Measurements from ENCODE around the gene PHF21A. TPM values are rescaled to one million over a fixed set of nuclear protein-coding genes. Genes with fewer than 3 reads are reported as not detected.

PHF21A gene
- total RNA-seq, 2 donors from 2014 or later = 47.2 to 53.9 TPM

DNA sequence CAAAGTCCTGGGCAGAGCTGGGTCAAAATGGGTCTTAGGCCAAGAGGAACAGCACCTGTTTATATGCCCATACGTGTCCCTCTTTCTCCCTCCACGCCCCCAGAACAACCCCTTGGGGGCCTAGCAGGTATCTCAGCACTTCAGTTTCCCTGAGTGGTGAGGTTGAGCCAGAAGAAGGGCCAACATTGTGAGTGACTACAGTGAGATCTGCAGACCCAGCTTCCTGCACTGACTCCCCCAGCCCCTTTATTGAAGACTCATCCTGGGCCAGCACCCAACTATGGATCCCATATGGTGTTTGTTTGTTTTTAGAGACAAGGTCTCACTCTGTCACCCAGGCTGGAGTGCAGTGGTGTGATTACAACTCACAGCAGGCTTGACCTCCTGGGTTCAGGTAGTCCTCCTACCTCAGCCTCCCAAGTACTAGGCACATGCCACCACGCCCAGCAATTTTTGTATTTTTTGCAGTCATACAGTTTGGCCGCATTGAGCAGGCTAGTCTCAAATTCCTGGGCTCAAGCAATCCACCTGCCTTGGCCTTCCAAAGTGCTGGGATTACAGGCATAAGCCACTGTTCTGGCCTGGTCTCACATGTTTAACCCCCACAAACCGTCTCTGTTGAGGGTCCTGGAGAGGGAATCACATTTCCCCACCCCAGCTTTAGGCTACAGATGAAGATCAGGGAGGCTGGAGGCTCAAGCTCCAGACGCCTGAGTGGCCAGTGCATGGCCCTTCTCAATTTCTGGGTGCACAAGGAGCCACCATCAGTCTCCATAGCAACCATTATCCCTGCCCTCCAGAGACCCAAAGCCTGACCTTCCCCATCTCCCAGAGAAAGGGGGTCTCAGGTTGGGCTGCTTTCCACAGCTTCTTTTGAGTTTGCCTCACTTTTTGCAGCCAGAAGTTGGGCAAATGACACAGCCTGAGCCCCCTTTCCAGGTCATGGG, 200.4 kb downstream of the PHF21A start:
- WGBS, 2 experiments (ENCODE audit: insufficient coverage in 1 of 2, insufficient read length in 1 of 2) = 89 to 90% methylated on average over 5 to 6 of the region's 6 CpGs
- no peak overlapping the region for H3K27ac ChIP-seq (ENCODE audit: low read depth, low read length)
- Mint-ChIP-seq H3K36me3 (ENCODE audit: low read depth) (peaks cover 6% of the 10 kb centered on the region), H3K4me3 (peak overlapping the region; percentile 55), H3K9me3 (no peaks in the 10 kb centered on the region), H3K4me1 (peaks cover 25% of the 10 kb centered on the region), H3K27me3 (ENCODE audit: insufficient read depth) (peaks cover 21% of the 10 kb centered on the region), H3K27ac (peak overlapping the region; percentile 91)
- peaks cover 2% of the 10 kb centered on the region for H3K4me1 ChIP-seq (ENCODE audit: control insufficient read depth, insufficient read depth, low read length)
- TF ChIP-seq, protein P1, sequence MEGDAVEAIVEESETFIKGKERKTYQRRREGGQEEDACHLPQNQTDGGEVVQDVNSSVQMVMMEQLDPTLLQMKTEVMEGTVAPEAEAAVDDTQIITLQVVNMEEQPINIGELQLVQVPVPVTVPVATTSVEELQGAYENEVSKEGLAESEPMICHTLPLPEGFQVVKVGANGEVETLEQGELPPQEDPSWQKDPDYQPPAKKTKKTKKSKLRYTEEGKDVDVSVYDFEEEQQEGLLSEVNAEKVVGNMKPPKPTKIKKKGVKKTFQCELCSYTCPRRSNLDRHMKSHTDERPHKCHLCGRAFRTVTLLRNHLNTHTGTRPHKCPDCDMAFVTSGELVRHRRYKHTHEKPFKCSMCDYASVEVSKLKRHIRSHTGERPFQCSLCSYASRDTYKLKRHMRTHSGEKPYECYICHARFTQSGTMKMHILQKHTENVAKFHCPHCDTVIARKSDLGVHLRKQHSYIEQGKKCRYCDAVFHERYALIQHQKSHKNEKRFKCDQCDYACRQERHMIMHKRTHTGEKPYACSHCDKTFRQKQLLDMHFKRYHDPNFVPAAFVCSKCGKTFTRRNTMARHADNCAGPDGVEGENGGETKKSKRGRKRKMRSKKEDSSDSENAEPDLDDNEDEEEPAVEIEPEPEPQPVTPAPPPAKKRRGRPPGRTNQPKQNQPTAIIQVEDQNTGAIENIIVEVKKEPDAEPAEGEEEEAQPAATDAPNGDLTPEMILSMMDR (conservative IDR thresholded peaks at IDR 0.05) = no peak
- no peaks in the 10 kb centered on the region for H3K9me3 ChIP-seq (ENCODE audit: control insufficient read depth, low read length)
- H3K27me3 ChIP-seq (ENCODE audit: control insufficient read depth, insufficient read depth, low read length, poor library complexity, severe bottlenecking) = peaks cover 35% of the 10 kb centered on the region
- no peak for DNase-seq
- no peaks in the 10 kb centered on the region for H3K36me3 ChIP-seq (ENCODE audit: control insufficient read depth, insufficient read depth, low read length)
- H3K9ac ChIP-seq (ENCODE audit: extremely low read depth, low read length, poor library complexity, severe bottlenecking) = no peak overlapping the region
- no peak overlapping the region for H3K4me3 ChIP-seq (ENCODE audit: low read length)

DNA sequence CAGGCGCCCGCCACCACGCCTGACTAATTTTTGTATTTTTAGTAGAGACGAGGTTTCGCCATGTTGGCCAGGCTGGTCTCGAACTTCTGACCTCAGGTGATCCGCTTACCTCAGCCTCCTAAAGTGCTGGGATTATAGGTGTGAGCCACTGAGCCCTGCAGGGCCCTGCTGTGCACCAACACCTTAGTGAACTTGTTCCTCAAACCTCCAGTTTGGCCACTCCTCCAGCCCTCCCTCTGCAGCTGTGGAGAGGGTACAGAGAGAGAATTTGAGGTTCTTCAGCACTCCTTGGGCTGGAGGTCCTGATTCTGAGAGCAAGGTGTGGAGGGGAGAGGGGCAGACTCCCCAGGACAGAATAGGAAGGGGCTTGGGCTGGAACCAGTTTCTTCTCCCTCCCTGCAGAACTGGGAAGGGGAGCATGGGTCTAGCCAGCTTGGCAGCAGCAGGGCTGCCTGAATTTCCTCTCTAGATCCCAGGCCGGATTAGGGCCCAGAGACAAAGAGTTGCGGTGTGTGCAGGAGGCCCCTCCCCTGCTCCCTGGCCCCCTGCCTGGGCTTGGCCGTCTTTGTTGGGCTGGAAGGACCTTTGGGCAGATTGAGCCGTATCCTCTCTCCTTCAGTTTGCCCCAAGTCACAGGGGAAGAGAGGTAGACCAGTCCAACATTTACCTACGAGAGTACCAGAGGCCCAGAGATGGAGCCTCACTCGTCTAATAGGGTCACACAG, 201.3 kb downstream of the PHF21A start:
- WGBS, 2 experiments (ENCODE audit: insufficient coverage in 1 of 2, insufficient read length in 1 of 2) = 80 to 84% methylated on average over 12 to 13 of the region's 13 CpGs
- Histone ChIP-seq H3K4me1 (ENCODE audit: control insufficient read depth, insufficient read depth, low read length) (peaks cover 2% of the 10 kb centered on the region), H3K9ac (ENCODE audit: extremely low read depth, low read length, poor library complexity, severe bottlenecking) (no peak overlapping the region), H3K27me3 (ENCODE audit: control insufficient read depth, insufficient read depth, low read length, poor library complexity, severe bottlenecking) (peaks cover 35% of the 10 kb centered on the region), H3K27ac (ENCODE audit: low read depth, low read length) (peak overlapping the region; percentile 44), H3K36me3 (ENCODE audit: control insufficient read depth, insufficient read depth, low read length) (peaks cover 7% of the 10 kb centered on the region), H3K9me3 (ENCODE audit: control insufficient read depth, low read length) (no peaks in the 10 kb centered on the region), H3K4me3 (ENCODE audit: low read length) (no peak overlapping the region)
- Mint-ChIP-seq H3K4me1 (peaks cover 25% of the 10 kb centered on the region), H3K9me3 (no peaks in the 10 kb centered on the region), H3K27ac (peak overlapping the region; percentile 91), H3K27me3 (ENCODE audit: insufficient read depth) (peaks cover 21% of the 10 kb centered on the region), H3K4me3 (peak overlapping the region; percentile 22), H3K36me3 (ENCODE audit: low read depth) (peaks cover 12% of the 10 kb centered on the region)
- TF ChIP-seq, protein P1 (conservative IDR thresholded peaks at IDR 0.05) = no peak
- peak; percentile 73 for DNase-seq

DNA sequence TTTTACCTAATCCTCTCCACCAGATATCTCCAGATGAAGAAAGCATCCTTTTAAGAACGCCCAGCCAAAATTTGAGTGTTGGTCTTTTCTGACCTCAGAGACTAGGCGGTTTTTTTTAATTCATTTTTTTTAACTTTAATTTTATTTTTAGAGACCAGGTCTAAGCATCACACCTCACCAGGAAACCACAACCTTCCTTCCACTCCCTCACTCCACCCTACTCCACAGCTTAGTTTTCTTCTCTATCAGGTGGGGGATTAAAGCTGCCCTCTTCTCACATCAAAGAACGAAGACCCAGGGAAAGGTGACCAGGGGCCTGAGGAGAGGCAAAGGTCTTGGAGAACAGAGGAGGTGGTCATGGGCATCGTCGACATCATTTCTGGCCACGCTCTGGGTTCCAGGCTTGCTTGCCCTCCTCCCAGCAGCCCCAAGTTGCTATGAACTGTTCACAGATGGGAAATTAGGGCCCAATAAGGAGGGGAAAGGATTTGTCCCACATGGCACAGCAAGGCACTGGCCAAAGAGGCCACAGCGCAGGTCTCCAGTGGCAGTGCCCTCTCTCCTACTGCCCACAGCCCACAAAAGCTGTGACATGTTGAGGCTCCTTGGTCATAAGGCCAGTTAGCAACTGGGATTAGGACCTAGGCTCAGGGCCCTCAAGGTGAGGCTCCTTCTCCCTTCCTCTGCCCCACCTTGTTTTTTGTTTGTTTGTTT, 202.1 kb downstream of the PHF21A start:
- H3K4me3 Mint-ChIP-seq = peak overlapping the region; percentile 86
- no peak overlapping the region for H3K27ac ChIP-seq (ENCODE audit: low read depth, low read length)
- H3K4me1 ChIP-seq (ENCODE audit: control insufficient read depth, insufficient read depth, low read length) = peaks cover 2% of the 10 kb centered on the region
- H3K36me3 ChIP-seq (ENCODE audit: control insufficient read depth, insufficient read depth, low read length) = peaks cover 15% of the 10 kb centered on the region
- no peaks in the 10 kb centered on the region for H3K9me3 ChIP-seq (ENCODE audit: control insufficient read depth, low read length)
- DNase-seq = no peak
- TF ChIP-seq, protein P1 (conservative IDR thresholded peaks at IDR 0.05) = no peak
- peaks cover 28% of the 10 kb centered on the region for H3K27me3 ChIP-seq (ENCODE audit: control insufficient read depth, insufficient read depth, low read length, poor library complexity, severe bottlenecking)
- peaks cover 22% of the 10 kb centered on the region for H3K4me1 Mint-ChIP-seq
- H3K9me3 Mint-ChIP-seq = no peaks in the 10 kb centered on the region
- H3K27me3 Mint-ChIP-seq (ENCODE audit: insufficient read depth) = peaks cover 16% of the 10 kb centered on the region
- peaks cover 12% of the 10 kb centered on the region for H3K36me3 Mint-ChIP-seq (ENCODE audit: low read depth)
- 67 to 87% methylated on average over 3 to 7 of the region's 7 CpGs for WGBS, 2 experiments (ENCODE audit: insufficient coverage in 1 of 2, insufficient read length in 1 of 2)
- H3K9ac ChIP-seq (ENCODE audit: extremely low read depth, low read length, poor library complexity, severe bottlenecking) = no peak overlapping the region
- H3K27ac Mint-ChIP-seq = no peak overlapping the region
- peak overlapping the region; percentile 99 for H3K4me3 ChIP-seq (ENCODE audit: low read length)
